Activated T-helper 2 cell treated with anti-CD3 and anti-CD28 coated beads, Interferon-gamma antibody, Interleukin-2, Interleukin-4, amounts not matched to agents 10 μg/mL and 5 μg/mL and 100 μg/mL, durations not matched to agents 14 hours and 24 hours and 36 hours (primary cell): ENCODE data around the gene MCTP1. TPM values are rescaled to one million over a fixed set of nuclear protein-coding genes. Genes with fewer than 3 reads are reported as not detected.

ENCODE experiments used
- DNase-seq: peaks from one replicate; pipeline ENCODE4 v3.0.0; 2021; ENCODE audit warnings: low spot score
- H3K27ac Mint-ChIP-seq: one replicate; pipeline ENCODE4 v1.8.0; 2021; ENCODE audit warnings: mixed read lengths
- H3K27me3 Mint-ChIP-seq: one replicate; pipeline ENCODE4 v1.8.0; 2021; ENCODE audit warnings: low read depth, mixed read lengths
- H3K36me3 Mint-ChIP-seq: one replicate; pipeline ENCODE4 v1.8.0; 2021; ENCODE audit warnings: low read depth, mixed read lengths
- H3K4me1 Mint-ChIP-seq: one replicate; pipeline ENCODE4 v1.8.0; 2021; ENCODE audit warnings: low read depth, mixed read lengths
- H3K4me3 Mint-ChIP-seq: one replicate; pipeline ENCODE4 v1.8.0; 2021; ENCODE audit warnings: low read depth, mild to moderate bottlenecking, moderate library complexity, mixed read lengths
- H3K9me3 Mint-ChIP-seq: one replicate; pipeline ENCODE4 v1.8.0; 2021; ENCODE audit warnings: mixed read lengths
- intact Hi-C: fragments of 100-400 bp; cut with micrococcal nuclease; formaldehyde crosslinking; loops from one replicate; pipeline ENCODE4 v1.15.1; 2023
- total RNA-seq: library from RNA; stranded (reverse); gene quantifications from 2 replicates; pipeline ENCODE4 v1.2.3, GENCODE V29; 2022

MCTP1 gene
- total RNA-seq, 1 donor from 2014 or later, result not detected

DNA sequence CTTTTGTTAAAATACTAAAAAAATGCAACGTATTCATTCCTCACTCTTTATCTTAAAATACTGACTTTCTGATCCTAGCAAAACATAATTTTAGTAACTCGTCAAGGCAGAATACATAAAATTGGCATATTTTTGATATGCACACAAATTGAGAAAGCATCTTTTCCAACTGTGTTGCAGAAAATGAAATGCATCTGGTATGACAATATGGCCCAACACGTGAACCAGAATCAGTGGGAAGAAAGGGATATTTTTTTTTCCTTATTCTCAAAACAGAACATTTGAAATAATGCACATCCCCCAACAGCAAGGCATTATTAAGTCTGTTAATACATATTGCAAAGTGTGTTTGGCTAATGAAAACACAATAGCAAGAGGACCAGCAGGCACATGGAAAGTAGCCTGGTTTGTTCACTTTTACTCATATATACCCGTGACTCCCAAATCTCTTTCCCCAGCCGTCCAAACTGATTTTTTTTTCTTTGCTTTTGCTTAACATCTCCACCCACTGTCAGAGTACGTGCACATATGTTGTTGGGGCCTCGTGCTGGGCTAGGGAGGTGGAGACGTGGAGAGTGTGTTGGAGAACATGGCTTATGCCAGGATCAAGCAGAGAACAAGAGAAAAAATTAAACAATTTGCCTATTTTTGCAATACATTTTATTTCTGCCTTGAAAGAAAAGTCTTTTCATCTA lies 4.3 kb downstream of the MCTP1 start:
- H3K4me3 Mint-ChIP-seq, result no peak overlapping the region

DNA sequence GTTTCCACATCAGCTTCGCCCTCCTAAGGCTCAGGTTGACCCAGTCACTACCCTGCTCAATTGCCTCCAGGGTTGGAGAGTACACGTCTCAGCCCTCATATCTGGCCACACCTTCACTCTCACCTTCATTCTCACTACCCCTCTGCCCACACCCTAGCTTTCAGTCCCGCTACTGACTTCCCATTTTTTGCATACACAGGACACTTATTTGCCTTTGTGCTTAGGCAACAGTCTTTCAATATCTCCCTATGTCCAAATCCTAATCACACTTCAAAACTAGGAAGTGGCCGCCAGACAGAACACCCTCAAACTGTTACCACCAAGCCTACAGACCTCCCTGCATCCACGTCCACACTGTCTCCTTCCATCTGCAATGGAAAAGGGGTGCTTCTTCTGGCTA lies 10.9 kb downstream of the MCTP1 start:
- intact Hi-C loops, result no loop called here
- no peaks in the 10 kb centered on the region for H3K9me3 Mint-ChIP-seq
- no peak overlapping the region for H3K4me3 Mint-ChIP-seq
- no peak overlapping the region for H3K27ac Mint-ChIP-seq
- H3K27me3 Mint-ChIP-seq, result peaks cover 9% of the 10 kb centered on the region
- H3K36me3 Mint-ChIP-seq, result no peaks in the 10 kb centered on the region
- no peaks in the 10 kb centered on the region for H3K4me1 Mint-ChIP-seq
- no peak for DNase-seq

More for the DNA sequence above, 4.3 kb downstream of the MCTP1 start:
- H3K27me3 Mint-ChIP-seq, result peaks cover 42% of the 10 kb centered on the region
- intact Hi-C loops, result no loop called here
- no peak for DNase-seq
- no peaks in the 10 kb centered on the region for H3K36me3 Mint-ChIP-seq
- H3K4me1 Mint-ChIP-seq, result peaks cover 4% of the 10 kb centered on the region
- no peak overlapping the region for H3K27ac Mint-ChIP-seq
- no peaks in the 10 kb centered on the region for H3K9me3 Mint-ChIP-seq

DNA sequence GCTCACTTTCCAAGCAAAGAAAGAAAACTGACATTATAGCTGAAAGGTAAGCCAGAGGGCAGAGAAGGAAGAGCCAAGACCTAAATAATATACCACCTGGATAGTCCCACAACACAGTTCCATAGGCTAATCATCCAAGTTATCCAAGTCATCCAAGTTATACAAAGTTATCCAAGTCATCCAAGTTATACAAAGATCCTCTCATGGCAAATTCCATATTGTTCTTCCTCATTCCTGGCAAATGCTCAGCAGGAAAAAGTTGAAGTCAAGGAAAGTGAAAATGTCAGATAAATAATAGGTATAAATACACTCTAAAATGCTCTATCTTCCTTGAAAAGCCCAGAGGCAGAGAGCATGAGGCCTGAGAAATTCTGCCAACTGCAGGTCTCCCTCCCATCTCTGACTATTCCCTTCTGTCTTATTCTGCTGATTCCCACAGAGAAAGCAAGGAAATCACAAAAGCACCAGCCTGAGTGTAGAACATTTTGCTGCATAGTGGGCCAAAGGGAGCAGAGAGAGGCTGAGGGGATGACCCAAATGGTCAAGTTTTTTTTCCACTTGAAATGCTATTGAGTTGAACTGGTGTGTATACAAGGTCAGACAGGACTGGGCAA lies 12.5 kb downstream of the MCTP1 start:
- Mint-ChIP-seq H3K9me3 (no peaks in the 10 kb centered on the region), H3K4me3 (no peak overlapping the region), H3K4me1 (no peaks in the 10 kb centered on the region), H3K27ac (no peak overlapping the region), H3K36me3 (no peaks in the 10 kb centered on the region), H3K27me3 (peaks cover 11% of the 10 kb centered on the region)
- intact Hi-C loops, result no loop called here
- DNase-seq, result no peak

DNA sequence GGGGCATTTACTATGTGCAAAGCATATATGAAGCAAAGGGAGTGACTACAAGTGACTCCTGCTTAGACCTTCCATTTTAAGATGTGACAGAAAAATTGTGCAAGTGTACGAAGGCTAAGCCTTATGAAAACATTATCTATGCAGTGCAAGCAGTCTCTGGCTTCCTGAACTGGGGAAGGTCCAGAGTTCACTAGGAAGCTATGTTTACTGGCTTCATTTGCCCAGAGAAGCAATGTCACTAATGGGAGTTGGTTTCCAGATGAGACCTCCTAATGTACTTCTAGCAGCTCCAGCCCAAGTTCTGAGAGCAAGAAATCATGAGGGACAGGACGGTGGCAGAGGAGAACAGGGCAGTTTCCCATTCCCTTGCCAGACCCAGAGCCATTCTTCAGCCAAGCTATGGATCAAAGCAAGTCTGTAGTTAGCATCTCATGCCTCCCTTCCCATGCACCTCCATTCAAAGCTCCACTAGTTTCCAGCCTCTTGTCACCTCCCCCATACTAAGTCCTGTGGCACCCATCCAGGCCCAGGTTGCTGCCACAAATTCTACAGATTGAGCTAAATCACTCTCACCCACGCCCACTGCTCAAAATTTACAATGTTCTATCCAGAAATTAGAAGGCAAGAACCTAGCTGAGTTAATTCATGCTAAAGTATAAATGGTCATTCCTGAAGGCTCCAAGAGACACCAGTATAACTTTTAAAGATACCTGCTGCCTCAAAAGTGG lies 21.8 kb downstream of the MCTP1 start:
- Mint-ChIP-seq H3K27me3 (peaks cover 4% of the 10 kb centered on the region), H3K4me3 (no peak overlapping the region), H3K27ac (no peak overlapping the region), H3K36me3 (no peaks in the 10 kb centered on the region), H3K9me3 (no peaks in the 10 kb centered on the region), H3K4me1 (no peaks in the 10 kb centered on the region)
- intact Hi-C loops, result no loop called here
- no peak for DNase-seq

DNA sequence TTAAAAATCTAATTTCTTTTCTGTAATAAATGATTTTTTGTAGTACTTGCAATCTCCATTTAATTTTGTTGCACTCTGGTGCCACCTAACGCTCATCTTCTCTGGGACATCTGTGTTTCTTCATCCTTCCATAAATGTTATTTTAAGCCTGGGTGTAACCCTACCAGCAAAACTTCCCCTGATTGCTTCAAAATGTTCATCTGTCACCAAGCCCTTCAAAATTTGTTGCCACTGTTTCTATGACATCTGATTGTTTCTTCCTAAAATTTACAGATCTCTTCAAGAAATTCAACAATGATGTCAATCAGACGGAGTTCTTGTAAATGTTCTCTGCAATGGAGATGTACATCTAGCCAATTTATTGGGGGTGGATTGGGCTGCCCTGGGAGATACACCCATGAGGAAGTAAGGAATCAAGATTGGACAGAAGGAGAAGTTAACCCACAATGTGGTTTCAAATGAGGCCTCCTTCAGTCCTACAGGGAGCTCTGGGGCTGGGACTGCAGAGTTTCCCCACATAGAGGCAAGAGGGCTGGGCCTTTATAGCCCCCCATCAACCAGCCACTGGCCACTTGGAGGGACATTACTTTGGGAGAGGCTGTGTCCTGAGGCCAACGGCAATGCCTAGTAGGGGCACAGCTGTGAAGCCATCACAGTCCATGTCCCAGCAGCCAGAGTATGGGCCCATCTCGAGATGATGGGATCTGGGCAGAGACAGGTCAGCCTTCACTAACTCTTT lies 23.3 kb downstream of the MCTP1 start:
- no peak overlapping the region for H3K4me3 Mint-ChIP-seq
- no peak overlapping the region for H3K27ac Mint-ChIP-seq
- no peaks in the 10 kb centered on the region for H3K27me3 Mint-ChIP-seq
- intact Hi-C loops, result loop anchor here (2.0 kb wide), 1 partner anchor 293 kb away; no protein-coding TSS in a partner anchor
- no peaks in the 10 kb centered on the region for H3K4me1 Mint-ChIP-seq
- DNase-seq, result no peak
- H3K36me3 Mint-ChIP-seq, result no peaks in the 10 kb centered on the region
- no peaks in the 10 kb centered on the region for H3K9me3 Mint-ChIP-seq

DNA sequence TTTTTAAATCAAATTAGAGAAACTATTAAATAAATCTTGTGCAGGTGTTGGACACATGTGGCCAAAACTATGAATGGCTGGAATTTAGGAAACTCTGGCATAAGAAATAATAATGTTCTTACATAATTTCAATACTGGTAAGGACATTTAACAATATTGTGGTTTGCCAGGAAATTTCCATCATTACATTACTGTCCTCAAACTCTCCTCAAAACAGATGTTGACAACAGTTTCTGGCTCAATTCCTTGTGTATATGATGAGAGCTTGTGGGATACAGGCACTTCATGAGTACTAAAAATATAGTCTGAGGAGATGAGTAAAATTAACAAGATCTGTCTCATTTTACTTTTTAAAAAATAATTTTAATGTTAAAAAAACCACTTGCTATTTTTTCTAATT lies 27.9 kb downstream of the MCTP1 start:
- no peaks in the 10 kb centered on the region for H3K4me1 Mint-ChIP-seq
- H3K36me3 Mint-ChIP-seq, result no peaks in the 10 kb centered on the region
- H3K4me3 Mint-ChIP-seq, result no peak overlapping the region
- H3K27ac Mint-ChIP-seq, result no peak overlapping the region
- DNase-seq, result no peak
- peaks cover 4% of the 10 kb centered on the region for H3K27me3 Mint-ChIP-seq
- intact Hi-C loops, result no loop called here
- H3K9me3 Mint-ChIP-seq, result no peaks in the 10 kb centered on the region

DNA sequence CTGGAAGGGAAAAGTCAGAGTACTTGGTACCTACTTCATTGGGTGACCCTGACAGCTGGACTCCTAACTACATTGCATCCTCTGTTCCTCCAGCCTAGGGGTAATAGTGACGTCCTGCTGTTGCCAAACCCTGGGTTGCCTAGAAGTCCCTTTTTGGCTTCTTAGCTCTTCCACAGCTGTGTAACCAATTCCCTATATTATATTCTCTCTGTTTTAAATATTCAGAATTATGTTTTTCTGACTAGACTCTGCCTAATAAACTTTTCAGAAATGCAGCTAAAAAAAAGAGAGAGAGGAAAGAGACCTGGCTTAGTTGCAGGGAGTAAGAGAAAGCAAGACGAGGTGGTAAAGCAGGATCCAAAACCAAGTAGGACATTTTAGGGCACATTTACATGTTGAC lies 28.4 kb downstream of the MCTP1 start:
- intact Hi-C loops, result no loop called here
- peaks cover 4% of the 10 kb centered on the region for H3K27me3 Mint-ChIP-seq
- H3K9me3 Mint-ChIP-seq, result no peaks in the 10 kb centered on the region
- no peaks in the 10 kb centered on the region for H3K36me3 Mint-ChIP-seq
- H3K27ac Mint-ChIP-seq, result no peak overlapping the region
- H3K4me1 Mint-ChIP-seq, result no peaks in the 10 kb centered on the region
- no peak for DNase-seq
- no peak overlapping the region for H3K4me3 Mint-ChIP-seq

DNA sequence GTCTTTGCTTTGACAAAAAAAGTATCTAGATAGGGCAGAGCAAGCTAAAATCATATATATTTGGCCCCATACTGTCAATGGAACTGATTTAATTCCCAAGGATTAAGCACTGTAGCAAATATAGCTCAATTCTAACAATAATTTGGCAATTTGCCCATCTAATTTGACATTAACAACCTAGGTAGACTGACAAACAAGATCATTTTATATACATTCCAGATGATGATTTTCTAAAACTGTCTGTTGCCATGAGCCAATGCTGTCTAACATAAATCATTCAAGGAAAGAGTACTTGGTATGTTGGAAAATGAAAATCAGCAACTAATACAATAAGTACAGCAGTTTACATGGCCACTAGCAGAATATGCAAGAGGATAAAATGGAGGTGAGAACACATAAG lies 32.1 kb downstream of the MCTP1 start:
- intact Hi-C loops, result no loop called here
- H3K36me3 Mint-ChIP-seq, result no peaks in the 10 kb centered on the region
- DNase-seq, result no peak

DNA sequence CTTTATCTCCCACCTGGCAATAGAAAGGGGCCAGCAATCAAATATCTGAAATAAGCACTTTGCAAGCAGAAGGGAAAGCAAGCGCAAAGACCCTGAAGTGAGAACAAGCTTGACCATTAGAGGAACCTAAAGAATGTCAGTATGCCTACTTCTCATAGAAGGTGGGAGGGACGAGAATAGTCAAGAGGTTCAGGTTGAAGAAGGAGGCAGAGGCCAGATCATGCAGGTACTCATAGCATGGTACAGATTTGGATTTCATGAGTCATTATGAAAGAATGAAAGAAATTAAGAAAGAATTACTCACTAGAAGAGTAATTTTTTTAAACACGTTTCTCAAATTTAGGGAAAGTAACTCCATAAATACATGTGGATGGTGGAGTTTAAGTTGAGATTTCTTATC lies 33.7 kb downstream of the MCTP1 start:
- H3K9me3 Mint-ChIP-seq, result no peaks in the 10 kb centered on the region
- intact Hi-C loops, result no loop called here
- H3K4me1 Mint-ChIP-seq, result no peaks in the 10 kb centered on the region
- no peak overlapping the region for H3K27ac Mint-ChIP-seq
- no peak overlapping the region for H3K4me3 Mint-ChIP-seq
- H3K27me3 Mint-ChIP-seq, result peaks cover 5% of the 10 kb centered on the region
- no peak for DNase-seq
- H3K36me3 Mint-ChIP-seq, result no peaks in the 10 kb centered on the region

More for the DNA sequence above, 32.1 kb downstream of the MCTP1 start:
- Mint-ChIP-seq H3K27ac (no peak overlapping the region), H3K27me3 (peaks cover 4% of the 10 kb centered on the region), H3K9me3 (no peaks in the 10 kb centered on the region), H3K4me3 (no peak overlapping the region), H3K4me1 (no peaks in the 10 kb centered on the region)

DNA sequence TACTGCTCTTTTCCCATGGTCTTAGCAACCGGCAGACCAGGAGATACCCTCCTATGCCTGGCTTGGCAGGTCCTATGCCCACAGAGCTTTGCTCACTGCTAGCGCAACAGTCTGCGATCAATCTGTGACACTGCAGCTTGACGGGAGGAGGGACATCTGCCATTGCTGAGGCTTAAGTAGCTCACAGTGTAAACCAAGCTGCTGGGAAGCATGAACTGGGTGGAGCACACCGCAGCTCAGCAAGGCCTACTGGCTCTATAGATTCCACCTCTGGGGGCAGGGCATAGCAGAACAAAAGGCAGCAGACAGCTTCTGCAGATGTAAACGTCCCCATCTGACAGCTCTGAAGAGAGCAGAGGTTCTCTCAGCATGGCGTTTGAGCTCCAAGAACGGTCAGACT lies 40.4 kb downstream of the MCTP1 start:
- Mint-ChIP-seq H3K9me3 (no peaks in the 10 kb centered on the region), H3K27me3 (peaks cover 9% of the 10 kb centered on the region), H3K36me3 (no peaks in the 10 kb centered on the region), H3K4me1 (peaks cover 3% of the 10 kb centered on the region), H3K4me3 (no peak overlapping the region), H3K27ac (no peak overlapping the region)
- DNase-seq, result no peak
- intact Hi-C loops, result no loop called here

DNA sequence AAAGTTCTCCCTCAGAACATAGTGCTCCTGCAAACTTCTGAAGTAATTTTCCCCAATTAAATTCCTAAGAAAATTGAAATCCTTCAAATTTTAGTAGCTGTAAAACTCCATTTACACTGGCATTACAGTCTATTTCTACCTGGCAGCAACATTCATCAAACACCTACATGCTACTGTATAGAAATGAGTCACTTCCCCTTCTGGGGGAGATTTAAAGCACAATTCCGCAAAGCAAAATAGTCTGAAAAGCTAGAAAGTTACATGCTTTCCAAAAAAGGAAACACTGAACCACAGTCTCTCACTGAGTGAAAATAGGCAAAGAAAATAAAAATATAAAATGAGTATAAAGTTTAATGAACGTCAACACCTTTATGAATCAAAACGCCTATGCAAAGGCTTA lies 43.3 kb downstream of the MCTP1 start:
- intact Hi-C loops, result no loop called here
- DNase-seq, result no peak

DNA sequence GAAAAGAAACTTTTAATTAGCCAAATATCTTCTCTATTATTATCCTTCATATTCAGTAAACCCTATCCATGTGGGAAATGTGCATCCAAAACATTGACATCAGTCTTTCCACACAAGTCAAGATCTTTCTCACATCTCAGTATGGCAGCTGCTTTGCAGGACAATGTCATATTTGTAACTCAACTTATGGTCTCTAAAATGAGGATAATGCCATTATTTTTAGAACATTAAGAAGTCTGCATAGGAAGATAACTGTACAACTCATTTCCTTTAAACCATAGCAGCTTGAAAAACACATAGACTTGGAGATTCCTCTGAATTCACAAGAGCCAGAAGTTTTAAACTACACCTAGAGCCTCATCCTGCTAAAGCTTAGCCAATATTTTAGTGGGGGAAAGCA lies 43.7 kb downstream of the MCTP1 start:
- peaks cover 10% of the 10 kb centered on the region for H3K27me3 Mint-ChIP-seq
- no peak overlapping the region for H3K4me3 Mint-ChIP-seq
- no peaks in the 10 kb centered on the region for H3K9me3 Mint-ChIP-seq
- no peak for DNase-seq
- H3K4me1 Mint-ChIP-seq, result peaks cover 3% of the 10 kb centered on the region
- H3K27ac Mint-ChIP-seq, result no peak overlapping the region
- intact Hi-C loops, result no loop called here
- H3K36me3 Mint-ChIP-seq, result no peaks in the 10 kb centered on the region

More for the DNA sequence above, 43.3 kb downstream of the MCTP1 start:
- no peaks in the 10 kb centered on the region for H3K9me3 Mint-ChIP-seq
- H3K4me3 Mint-ChIP-seq, result no peak overlapping the region
- H3K4me1 Mint-ChIP-seq, result peaks cover 3% of the 10 kb centered on the region
- H3K36me3 Mint-ChIP-seq, result no peaks in the 10 kb centered on the region
- H3K27me3 Mint-ChIP-seq, result peaks cover 11% of the 10 kb centered on the region
- no peak overlapping the region for H3K27ac Mint-ChIP-seq
